22Rv1 (cell line): Measurements from ENCODE around the gene ADGRL3.

ENCODE experiments used
- CTCF ChIP-seq: fragments of 450-650 bp; IDR thresholded peaks from 2 replicates; pipeline ENCODE4 v1.5.1; 2017; ENCODE audit warnings: mild to moderate bottlenecking
- ZFX ChIP-seq: fragments of 450-650 bp; IDR thresholded peaks from 2 replicates; pipeline ENCODE4 v1.6.1; 2017; ENCODE audit warnings: antibody characterized with exemption, borderline replicate concordance

- no peak for TF ChIP-seq CTCF
- TF ChIP-seq ZFX, result no peak
Observed at GRCh38 chr4:61442936-61443335, 242.8 kb downstream of the ADGRL3 start.
